ENCODE measurements around the gene IQGAP3. TPM values are rescaled to one million over a fixed set of nuclear protein-coding genes. Genes with fewer than 3 reads are reported as not detected.
"Not testable (repeated sequence)": the region's sequence is repeated elsewhere in the genome, so short reads cannot be mapped to it uniquely, and the experiment has no call there.

Gene IQGAP3
- 65.0 and 65.3 TPM in 2 replicates for total RNA-seq

GRCh38 chr1:156571919-156572662, at the start of gene IQGAP3:
Gene IQGAP3 (minus strand): TSS chr1:156572565. CDS start chr1:156572529, 36 bp downstream.
- H3K4me3 ChIP-seq (ENCODE audit: low read depth, low read length): peak within 1 kb of the TSS; percentile 61
- TF ChIP-seq CTCF (conservative IDR thresholded peaks at IDR 0.05; ENCODE audit: low read depth, low read length): no peak
- DNase-seq (ENCODE audit: low read depth): no peak

- TF ChIP-seq CTCF (conservative IDR thresholded peaks at IDR 0.05; ENCODE audit: low read depth, low read length): no peak
- no peak for DNase-seq (ENCODE audit: low read depth)
- H3K4me3 ChIP-seq (ENCODE audit: low read depth, low read length): no peak overlapping the region
Observed at GRCh38 chr1:156619582-156619955, 47.2 kb upstream of the IQGAP3 start.

GRCh38 chr1:156618853-156619581, 46.7 kb upstream of the IQGAP3 start, which contains the start of gene HAPLN2:
Gene HAPLN2 (plus strand): TSS chr1:156619415. CDS start chr1:156623491, 4,076 bp downstream.
- no peak within 1 kb of the TSS for H3K4me3 ChIP-seq (ENCODE audit: low read depth, low read length)
- TF ChIP-seq CTCF (conservative IDR thresholded peaks at IDR 0.05; ENCODE audit: low read depth, low read length): peak; percentile 67
- no peak for DNase-seq (ENCODE audit: low read depth)

GRCh38 chr1:156616463-156616862, 44.1 kb upstream of the IQGAP3 start:
- DNase-seq (ENCODE audit: low read depth): no peak
- peak; percentile 21 for TF ChIP-seq CTCF (conservative IDR thresholded peaks at IDR 0.05; ENCODE audit: low read depth, low read length)

GRCh38 chr1:156615946-156616345, 43.6 kb upstream of the IQGAP3 start:
- H3K4me3 ChIP-seq (ENCODE audit: low read depth, low read length): no peak overlapping the region
- DNase-seq (ENCODE audit: low read depth): no peak
- no peak for TF ChIP-seq CTCF (conservative IDR thresholded peaks at IDR 0.05; ENCODE audit: low read depth, low read length)

More at GRCh38 chr1:156616463-156616862, 44.1 kb upstream of the IQGAP3 start:
- H3K4me3 ChIP-seq (ENCODE audit: low read depth, low read length): no peak overlapping the region

- DNase-seq (ENCODE audit: low read depth): no peak
- H3K4me3 ChIP-seq (ENCODE audit: low read depth, low read length): no peak overlapping the region
- TF ChIP-seq CTCF (conservative IDR thresholded peaks at IDR 0.05; ENCODE audit: low read depth, low read length): no peak
Observed at GRCh38 chr1:156612666-156613065, 40.3 kb upstream of the IQGAP3 start.

GRCh38 chr1:156610072-156610471, 37.7 kb upstream of the IQGAP3 start:
- DNase-seq (ENCODE audit: low read depth); H3K4me3 ChIP-seq (ENCODE audit: low read depth, low read length): not testable (repeated sequence)
